Keratinocyte (primary cell): Measurements from ENCODE around the gene ZNF529. TPM values are rescaled to one million over a fixed set of nuclear protein-coding genes. Genes with fewer than 3 reads are reported as not detected.

ENCODE experiments used
- DNase-seq: peaks from one replicate; pipeline ENCODE4 v3.0.0-alpha.2; 2011; ENCODE audit warnings: low read depth, missing footprints, low spot score
- FAIRE-seq: peaks from 2 replicates; lab custom pipeline; 2011; peaks lifted over from hg19 to GRCh38; lab: Jason Lieb, UNC
- H2AFZ ChIP-seq: 2 replicates; pipeline ENCODE4 v1.6.0; 2012; ENCODE audit warnings: low read length, control low read depth, inconsistent platforms; ENCODE audit not compliant: control insufficient read depth
- H3K27ac ChIP-seq: 2 replicates; pipeline ENCODE4 v1.5.1; 2011; ENCODE audit warnings: low read length; ENCODE audit not compliant: control insufficient read depth, insufficient read depth
- H3K27me3 ChIP-seq: 3 replicates; pipeline ENCODE4 v1.6.0; 2011; ENCODE audit warnings: low read length; ENCODE audit not compliant: control insufficient read depth, insufficient read depth; ENCODE audit errors: extremely low read depth
- H3K36me3 ChIP-seq, 2 experiments: 2 replicates in 1 of 2; 3 replicates in 1 of 2; pipeline ENCODE4 v1.5.1; 2011; ENCODE audit warnings: low read length in 2 of 2, mild to moderate bottlenecking in 1 of 2; ENCODE audit not compliant: control insufficient read depth in 2 of 2, insufficient read depth in 2 of 2; ENCODE audit errors: extremely low read depth in 1 of 2
- H3K4me1 ChIP-seq: 3 replicates; pipeline ENCODE4 v1.5.1; 2011; ENCODE audit warnings: low read length; ENCODE audit not compliant: control insufficient read depth, insufficient read depth; ENCODE audit errors: extremely low read depth
- H3K4me2 ChIP-seq: 3 replicates; pipeline ENCODE4 v1.6.0; 2011; ENCODE audit warnings: low read depth, low read length; ENCODE audit not compliant: control insufficient read depth, insufficient read depth; ENCODE audit errors: extremely low read depth
- H3K4me3 ChIP-seq, 3 experiments: fragments of 200-600 bp in 1 of 3; sonication (generic) in 1 of 3; 2 replicates in 2 of 3; 3 replicates in 1 of 3; pipeline ENCODE4 v1.5.1; 2011 to 2016; ENCODE audit warnings: low read length in 3 of 3, mild to moderate bottlenecking in 3 of 3, control low read depth in 2 of 3, inconsistent platforms in 1 of 3, low read depth in 1 of 3, mixed read lengths in 1 of 3, mixed run types in 1 of 3, moderate library complexity in 1 of 3; ENCODE audit not compliant: control insufficient read depth in 2 of 3, insufficient read depth in 2 of 3; ENCODE audit errors: extremely low read depth in 1 of 3
- H3K79me2 ChIP-seq: 2 replicates; pipeline ENCODE4 v1.6.0; 2012; ENCODE audit warnings: low read length; ENCODE audit not compliant: control insufficient read depth, insufficient read depth
- H3K9ac ChIP-seq: 3 replicates; pipeline ENCODE4 v1.6.0; 2011; ENCODE audit warnings: low read length; ENCODE audit not compliant: control insufficient read depth, insufficient read depth; ENCODE audit errors: extremely low read depth
- H3K9me1 ChIP-seq: 3 replicates; pipeline ENCODE4 v1.6.0; 2011; ENCODE audit warnings: low read length; ENCODE audit not compliant: control insufficient read depth, insufficient read depth; ENCODE audit errors: extremely low read depth
- H3K9me3 ChIP-seq: 2 replicates; pipeline ENCODE4 v1.5.1; 2012; ENCODE audit warnings: low read depth, low read length; ENCODE audit not compliant: control insufficient read depth
- H4K20me1 ChIP-seq: 3 replicates; pipeline ENCODE4 v1.6.0; 2011; ENCODE audit warnings: low read length; ENCODE audit not compliant: control insufficient read depth, insufficient read depth; ENCODE audit errors: extremely low read depth
- CTCF ChIP-seq, 3 experiments: IDR thresholded peaks in 1 of 3; conservative IDR thresholded peaks in 1 of 3; optimal IDR thresholded peaks in 1 of 3; 2 replicates in 2 of 3; 3 replicates in 1 of 3; pipeline versions ENCODE3 to v1.5.1; 2011; ENCODE audit warnings: low read length in 3 of 3, mild to moderate bottlenecking in 3 of 3, moderate library complexity in 2 of 3, control low read depth in 1 of 3, inconsistent platforms in 1 of 3; ENCODE audit not compliant: insufficient read depth in 2 of 3; ENCODE audit errors: extremely low read depth in 1 of 3
- EZH2 ChIP-seq: IDR thresholded peaks from one replicate; pipeline ENCODE4 v1.6.1; 2012; ENCODE audit warnings: inconsistent platforms, mild to moderate bottlenecking, low read length, moderate library complexity
- dilution Hi-C: fragments of 300-500 bp; cut with MboI; formaldehyde crosslinking; loops from one replicate; pipeline ENCODE4 v1.7.0; 2020; ENCODE audit warnings: low sequenced_read_pairs; ENCODE audit not compliant: extremely low pct_ligation_motif_present
- polyA plus RNA-seq, 5 experiments: library from polyadenylated mRNA; depleted of rRNA in 3 of 5; stranded (reverse) in 3 of 5; stranded (forward) in 1 of 5; unstranded in 1 of 5; fragments of >200 nt; gene quantifications; 1 replicate in 1 of 5; 2 replicates in 3 of 5; 3 replicates in 1 of 5; pipeline versions ENCODE4 v1.2.1 to v1.2.3, GENCODE V29; 2011 to 2012; ENCODE audit warnings: missing spikeins in 2 of 5, low read depth in 1 of 5, low replicate concordance in 1 of 5

ZNF529 gene
- polyA plus RNA-seq, 1 donor (not counting 4 experiments of a cell fraction or from before 2014, with no cell fraction given), result 5.5 TPM

GRCh38 chr19:36572593-36573019 lies 486 bp downstream of the ZNF529 start:
- Histone ChIP-seq H3K27ac (peak overlapping the region; percentile 90), H3K79me2 (peaks cover 51% of the 10 kb centered on the region), H3K9me3 (no peaks in the 10 kb centered on the region), H3K4me2 (peak overlapping the region; percentile 93), H3K9ac (peak overlapping the region; percentile 94), H2AFZ (peak overlapping the region; percentile 100), H3K9me1 (no peaks in the 10 kb centered on the region), H3K36me3 (peaks cover 8 to 9% of the 10 kb centered on the region in 2 experiments), H3K4me1 (peaks cover 4% of the 10 kb centered on the region), H3K4me3 (peak overlapping the region; percentile 60 to 97 (median 89)), H3K27me3 (no peaks in the 10 kb centered on the region), H4K20me1 (no peaks in the 10 kb centered on the region)
- DNase-seq (no peak), FAIRE-seq (no peak)
- dilution Hi-C loops, result no loop called here
- no peak for TF ChIP-seq CTCF (optimal IDR thresholded peaks at IDR 0.05 in 1 of 3, IDR thresholded peaks at IDR 0.05 in 1 of 3, conservative IDR thresholded peaks at IDR 0.05 in 1 of 3; ENCODE audit: extremely low read depth in 1 of 3, insufficient read depth in 2 of 3, low read length in 3 of 3)
- TF ChIP-seq EZH2, result no peak

GRCh38 chr19:36564391-36564790 lies 8.7 kb downstream of the ZNF529 start:
- Histone ChIP-seq H2AFZ (no peak overlapping the region), H3K27me3 (no peaks in the 10 kb centered on the region), H3K4me3 (no peak overlapping the region), H4K20me1 (no peaks in the 10 kb centered on the region), H3K9me1 (no peaks in the 10 kb centered on the region), H3K9me3 (peaks cover 9% of the 10 kb centered on the region), H3K9ac (no peak overlapping the region), H3K36me3 (peaks cover 0 to 2% of the 10 kb centered on the region in 2 experiments), H3K27ac (no peak overlapping the region), H3K4me1 (no peaks in the 10 kb centered on the region), H3K79me2 (peaks cover 52% of the 10 kb centered on the region), H3K4me2 (no peak overlapping the region)
- dilution Hi-C loops, result no loop called here
- DNase-seq (no peak), FAIRE-seq (no peak)
- no peak for TF ChIP-seq CTCF (optimal IDR thresholded peaks at IDR 0.05 in 1 of 3, IDR thresholded peaks at IDR 0.05 in 1 of 3, conservative IDR thresholded peaks at IDR 0.05 in 1 of 3; ENCODE audit: extremely low read depth in 1 of 3, insufficient read depth in 2 of 3, low read length in 3 of 3)
- no peak for TF ChIP-seq EZH2
